AG04450 (cell line): ENCODE data around the gene ENSA. TPM values are rescaled to one million over a fixed set of nuclear protein-coding genes. Genes with fewer than 3 reads are reported as not detected.
"Not testable (repeated sequence)": the region's sequence is repeated elsewhere in the genome, so short reads cannot be mapped to it uniquely, and the experiment has no call there.

Experiments
- CTCF ChIA-PET: fragments of 300-600, 350-600 bp; formaldehyde crosslinking; extraction: SDS; loops from one replicate; lab custom pipeline; 2022; ENCODE audit warnings: antibody characterized with exemption, inconsistent platforms; lab: Charles Lee
- POLR2A ChIA-PET: fragments of 350-600 bp; formaldehyde crosslinking; extraction: SDS; loops from one replicate; lab custom pipeline; 2021; ENCODE audit warnings: antibody characterized with exemption, inconsistent platforms; lab: Yijun Ruan, JAX
- DNase-seq: peaks from one replicate; pipeline ENCODE4 v3.0.0-alpha.2; 2011; ENCODE audit warnings: low read depth, low spot score
- H3K27ac ChIP-seq: one replicate; pipeline ENCODE4 v1.5.1; 2012; ENCODE audit warnings: low read depth, low read length, control low read depth
- H3K27me3 ChIP-seq: one replicate; pipeline ENCODE4 v1.6.0; 2012; ENCODE audit warnings: low read length; ENCODE audit not compliant: control insufficient read depth, insufficient read depth
- H3K4me3 ChIP-seq: 2 replicates; pipeline ENCODE4 v1.5.1; 2011; ENCODE audit warnings: mild to moderate bottlenecking, low read depth, low read length, control low read depth
- H3K9me3 ChIP-seq: 2 replicates; pipeline ENCODE4 v1.5.1; 2012; ENCODE audit warnings: low read length; ENCODE audit not compliant: control insufficient read depth, insufficient read depth
- CTCF ChIP-seq: IDR thresholded peaks from 2 replicates; pipeline ENCODE4 v1.5.1; 2011; ENCODE audit warnings: low read depth, low read length, control low read depth, inconsistent platforms
- polyA plus RNA-seq: library from polyadenylated mRNA; depleted of rRNA; stranded (reverse); fragments of >200 nt; gene quantifications from 2 replicates; pipeline ENCODE4 v1.2.3, GENCODE V29; 2011

The ENSA gene
- polyA plus RNA-seq, 1 experiment, result 53.7 TPM

DNA sequence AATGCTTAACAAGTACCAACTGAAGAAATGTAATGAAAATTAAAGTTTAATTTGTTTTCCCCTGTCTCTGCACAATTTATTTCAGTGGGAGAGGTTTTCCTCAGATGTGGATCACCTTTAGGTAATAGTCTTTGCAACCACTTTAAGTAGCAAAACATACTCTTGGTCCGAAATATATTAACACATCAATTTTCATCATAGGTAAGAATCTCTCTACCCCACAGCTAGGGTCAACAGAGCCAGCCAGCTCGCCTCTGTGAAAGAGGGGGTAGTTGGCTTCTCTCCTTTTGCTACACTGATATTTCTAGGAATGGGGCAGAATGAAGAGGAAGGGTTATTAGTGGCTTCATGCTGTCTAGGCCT, 25.2 kb downstream of the ENSA start:
- H3K9me3 ChIP-seq, result no peaks in the 10 kb centered on the region; the same call in 1 of the 2 replicates
- H3K27me3 ChIP-seq, result no peaks in the 10 kb centered on the region
- H3K27ac ChIP-seq, result peak overlapping the region; percentile 94
- POLR2A ChIA-PET, result interaction anchor here (0.7 to 1.7 kb wide), 4 partner anchors 24 to 32 kb away, joined by 3 to 16 read pairs (median 3); partner anchors contain the start of gene MCL1
- no peak overlapping the region for H3K4me3 ChIP-seq
- CTCF ChIA-PET, result interaction anchor here (1.5 to 1.9 kb wide), 4 partner anchors 15 to 391 kb away, joined by 4 to 12 read pairs (median 4); no protein-coding TSS in a partner anchor
- no peak for TF ChIP-seq CTCF
- DNase-seq, result no peak

GRCh38 chr1:150603711-150604110, 25.7 kb downstream of the ENSA start:
- no peaks in the 10 kb centered on the region for H3K27me3 ChIP-seq
- no peak overlapping the region for H3K4me3 ChIP-seq
- no peaks in the 10 kb centered on the region; the same call in 1 of the 2 replicates for H3K9me3 ChIP-seq
- no peak for TF ChIP-seq CTCF
- ChIA-PET CTCF (interaction anchor here (1.5 to 1.9 kb wide), 2 partner anchors 43 to 392 kb away, joined by 4 to 12 read pairs; no protein-coding TSS in a partner anchor), POLR2A (interaction anchor here (0.7 to 1.5 kb wide), 3 partner anchors 24 to 29 kb away, joined by 3 to 4 read pairs (median 3); partner anchors contain the start of gene MCL1)
- DNase-seq, result no peak
- peak overlapping the region; percentile 59 for H3K27ac ChIP-seq

GRCh38 chr1:150602372-150602771, 27.0 kb downstream of the ENSA start:
- DNase-seq, H3K27me3 ChIP-seq, H3K4me3 ChIP-seq, H3K27ac ChIP-seq, H3K9me3 ChIP-seq, POLR2A ChIA-PET: not testable (repeated sequence)
- CTCF ChIA-PET, result interaction anchor here (1.9 kb wide), 1 partner anchor 42 kb away, joined by 12 read pairs; no protein-coding TSS in a partner anchor

DNA sequence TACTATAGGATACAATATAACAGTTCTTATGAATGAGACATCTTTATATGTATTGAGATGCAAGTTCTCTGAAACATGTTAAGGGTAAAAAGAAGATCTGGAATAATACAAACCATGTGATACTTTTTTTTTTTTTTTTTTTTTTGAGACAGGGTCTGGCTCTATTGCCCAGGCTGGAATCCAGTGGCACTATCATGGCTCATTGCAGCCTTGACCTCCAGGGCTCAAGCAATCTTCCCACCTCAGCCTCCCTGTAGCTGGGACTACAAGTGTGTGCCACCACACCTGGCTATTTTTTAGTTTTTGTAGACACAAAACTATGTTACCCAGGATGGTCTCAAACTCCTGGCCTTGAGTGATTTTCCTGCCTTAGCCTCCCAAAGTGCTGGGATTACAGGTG, 27.9 kb downstream of the ENSA start:
- Histone ChIP-seq H3K27me3 (no peaks in the 10 kb centered on the region), H3K27ac (no peak overlapping the region), H3K9me3 (no peaks in the 10 kb centered on the region), H3K4me3 (no peak overlapping the region)
- ChIA-PET POLR2A (no interaction called here), CTCF (no interaction called here)
- DNase-seq, result no peak
- TF ChIP-seq CTCF, result no peak

DNA sequence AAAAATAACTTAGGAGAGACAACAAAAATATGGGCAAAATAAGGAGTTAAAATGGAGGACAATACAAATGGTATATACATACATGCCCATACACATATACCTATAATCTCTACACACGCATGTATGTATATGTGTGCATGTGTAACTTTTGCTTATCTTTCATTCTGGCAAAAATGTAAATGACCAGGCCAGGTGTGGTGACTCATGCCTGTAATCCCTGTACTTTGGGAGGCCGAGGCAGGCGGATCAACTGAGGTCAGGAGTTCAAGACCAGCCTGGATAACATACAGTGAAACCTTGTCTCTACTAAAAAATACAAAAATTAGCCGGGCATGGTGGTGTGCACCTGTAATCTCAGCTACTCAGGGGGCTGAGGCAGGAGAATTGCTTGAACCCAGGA, 31.1 kb downstream of the ENSA start:
- H3K27me3 ChIP-seq, CTCF ChIA-PET, H3K4me3 ChIP-seq, H3K9me3 ChIP-seq, H3K27ac ChIP-seq, DNase-seq: not testable (repeated sequence)
- POLR2A ChIA-PET, result interaction anchor here (2.3 kb wide), 1 partner anchor 18 kb away, joined by 9 read pairs; the partner anchor contains the start of gene MCL1

- no peak for TF ChIP-seq CTCF
- Histone ChIP-seq H3K9me3 (no peaks in the 10 kb centered on the region), H3K4me3 (no peak overlapping the region), H3K27ac (no peak overlapping the region), H3K27me3 (no peaks in the 10 kb centered on the region)
- no peak for DNase-seq
- ChIA-PET POLR2A (interaction anchor here (1.1 to 2.3 kb wide), 2 partner anchors 17 to 32 kb away, joined by 5 to 9 read pairs; partner anchors contain the start of genes ENSA and MCL1), CTCF (no interaction called here)
These were observed 32.4 kb downstream of the ENSA start for GRCh38 chr1:150596976-150597375.
